ENCODE measurements around the gene ASAP3. TPM values are rescaled to one million over a fixed set of nuclear protein-coding genes. Genes with fewer than 3 reads are reported as not detected.

Gene ASAP3
- total RNA-seq, 2 experiments from 2014 or later = 0.50 to 1.3 TPM

GRCh38 chr1:23526329-23527041, 42.5 kb upstream of the ASAP3 start:
- DNase-seq (no peak), ATAC-seq (ENCODE audit: low read depth) (no peak)
- POLR2A ChIA-PET = interaction anchor here (1.0 to 2.1 kb wide), 4 partner anchors 13 to 102 kb away, joined by 3 to 6 read pairs (median 3); partner anchors contain the start of gene TCEA3
- Mint-ChIP-seq H3K4me1 (peaks cover 59% of the 10 kb centered on the region), H3K4me3 (peak overlapping the region; percentile 98), H3K27me3 (no peaks in the 10 kb centered on the region), H3K36me3 (peaks cover 35% of the 10 kb centered on the region), H3K9me3 (no peaks in the 10 kb centered on the region), H3K27ac (peak overlapping the region; percentile 97)

GRCh38 chr1:23525558-23526250, 41.7 kb upstream of the ASAP3 start:
- Mint-ChIP-seq H3K9me3 (no peaks in the 10 kb centered on the region), H3K4me1 (peaks cover 59% of the 10 kb centered on the region), H3K36me3 (peaks cover 35% of the 10 kb centered on the region)

GRCh38 chr1:23524716-23525401, 40.9 kb upstream of the ASAP3 start:
- H3K9me3 Mint-ChIP-seq = no peaks in the 10 kb centered on the region
- H3K36me3 Mint-ChIP-seq = peaks cover 35% of the 10 kb centered on the region
- H3K27me3 Mint-ChIP-seq = no peaks in the 10 kb centered on the region
- H3K4me3 Mint-ChIP-seq = peak overlapping the region; percentile 98
- ATAC-seq (ENCODE audit: low read depth) = peak; percentile 27
- peak overlapping the region; percentile 97 for H3K27ac Mint-ChIP-seq
- H3K4me1 Mint-ChIP-seq = peaks cover 59% of the 10 kb centered on the region
- peak; percentile 56 for DNase-seq
- POLR2A ChIA-PET = interaction anchor here (0.5 to 2.1 kb wide), 10 partner anchors 8 to 180 kb away, joined by 3 to 6 read pairs (median 4); partner anchors contain the start of genes ASAP3 and HNRNPR

More at GRCh38 chr1:23525558-23526250, 41.7 kb upstream of the ASAP3 start:
- POLR2A ChIA-PET = interaction anchor here (1.0 to 2.1 kb wide), 5 partner anchors 14 to 104 kb away, joined by 3 to 6 read pairs (median 3); partner anchors contain the start of gene TCEA3
- Mint-ChIP-seq H3K27me3 (no peaks in the 10 kb centered on the region), H3K27ac (peak overlapping the region; percentile 97), H3K4me3 (peak overlapping the region; percentile 98)
- DNase-seq (no peak), ATAC-seq (ENCODE audit: low read depth) (peak; percentile 21)

- Mint-ChIP-seq H3K36me3 (peaks cover 34% of the 10 kb centered on the region), H3K4me1 (peaks cover 53% of the 10 kb centered on the region), H3K4me3 (peak overlapping the region; percentile 25), H3K9me3 (no peaks in the 10 kb centered on the region), H3K27ac (peak overlapping the region; percentile 70), H3K27me3 (no peaks in the 10 kb centered on the region)
- DNase-seq = no peak
- ATAC-seq (ENCODE audit: low read depth) = no peak
- POLR2A ChIA-PET = interaction anchor here (1.0 to 2.1 kb wide), 6 partner anchors 9 to 180 kb away, joined by 3 to 6 read pairs (median 4); partner anchors contain the start of genes ASAP3 and HNRNPR
Measured at GRCh38 chr1:23524163-23524562, 40.2 kb upstream of the ASAP3 start.

GRCh38 chr1:23522244-23522982, 38.4 kb upstream of the ASAP3 start:
- Mint-ChIP-seq H3K4me1 (peaks cover 38% of the 10 kb centered on the region), H3K27me3 (no peaks in the 10 kb centered on the region), H3K9me3 (no peaks in the 10 kb centered on the region), H3K36me3 (peaks cover 42% of the 10 kb centered on the region), H3K4me3 (no peak overlapping the region), H3K27ac (peak overlapping the region; percentile 25)
- DNase-seq (no peak), ATAC-seq (ENCODE audit: low read depth) (no peak)
- POLR2A ChIA-PET = no interaction called here

- H3K4me1 Mint-ChIP-seq = peaks cover 30% of the 10 kb centered on the region
- no peak for ATAC-seq (ENCODE audit: low read depth)
- POLR2A ChIA-PET = no interaction called here
- DNase-seq = no peak
- H3K9me3 Mint-ChIP-seq = no peaks in the 10 kb centered on the region
- H3K4me3 Mint-ChIP-seq = no peak overlapping the region
- H3K27ac Mint-ChIP-seq = no peak overlapping the region
- peaks cover 45% of the 10 kb centered on the region for H3K36me3 Mint-ChIP-seq
- H3K27me3 Mint-ChIP-seq = no peaks in the 10 kb centered on the region
Measured at GRCh38 chr1:23521588-23521987, 37.6 kb upstream of the ASAP3 start.

GRCh38 chr1:23517581-23517980, 33.6 kb upstream of the ASAP3 start:
- no peaks in the 10 kb centered on the region for H3K27me3 Mint-ChIP-seq
- H3K36me3 Mint-ChIP-seq = peaks cover 40% of the 10 kb centered on the region

GRCh38 chr1:23515905-23516304, 31.9 kb upstream of the ASAP3 start:
- POLR2A ChIA-PET = interaction anchor here (1.8 to 3.2 kb wide), 2 partner anchors 13 to 15 kb away, joined by 6 to 9 read pairs; partner anchors contain the start of gene E2F2
- H3K27me3 Mint-ChIP-seq = no peaks in the 10 kb centered on the region
- peaks cover 32% of the 10 kb centered on the region for H3K36me3 Mint-ChIP-seq
- H3K4me1 Mint-ChIP-seq = no peaks in the 10 kb centered on the region
- no peak overlapping the region for H3K4me3 Mint-ChIP-seq
- no peak for ATAC-seq (ENCODE audit: low read depth)
- no peaks in the 10 kb centered on the region for H3K9me3 Mint-ChIP-seq
- DNase-seq = no peak
- H3K27ac Mint-ChIP-seq = no peak overlapping the region

More at GRCh38 chr1:23517581-23517980, 33.6 kb upstream of the ASAP3 start:
- DNase-seq (no peak), ATAC-seq (ENCODE audit: low read depth) (no peak)
- Mint-ChIP-seq H3K4me3 (no peak overlapping the region), H3K4me1 (peaks cover 4% of the 10 kb centered on the region), H3K9me3 (no peaks in the 10 kb centered on the region), H3K27ac (no peak overlapping the region)
- POLR2A ChIA-PET = interaction anchor here (0.6 to 2.4 kb wide), 2 partner anchors 10 to 16 kb away, joined by 7 to 9 read pairs; no protein-coding TSS in a partner anchor

GRCh38 chr1:23514111-23514679, 30.2 kb upstream of the ASAP3 start:
- no peak overlapping the region for H3K4me3 Mint-ChIP-seq
- no peaks in the 10 kb centered on the region for H3K4me1 Mint-ChIP-seq
- POLR2A ChIA-PET = interaction anchor here (3.2 kb wide), 1 partner anchor 15 kb away, joined by 9 read pairs; no protein-coding TSS in a partner anchor
- H3K9me3 Mint-ChIP-seq = no peaks in the 10 kb centered on the region
- no peak overlapping the region for H3K27ac Mint-ChIP-seq
- no peak for DNase-seq
- H3K36me3 Mint-ChIP-seq = peaks cover 44% of the 10 kb centered on the region
- no peaks in the 10 kb centered on the region for H3K27me3 Mint-ChIP-seq
- no peak for ATAC-seq (ENCODE audit: low read depth)

GRCh38 chr1:23509896-23510295, 25.9 kb upstream of the ASAP3 start:
- Mint-ChIP-seq H3K9me3 (no peaks in the 10 kb centered on the region), H3K27ac (no peak overlapping the region), H3K27me3 (no peaks in the 10 kb centered on the region), H3K36me3 (peaks cover 31% of the 10 kb centered on the region), H3K4me3 (no peak overlapping the region), H3K4me1 (no peaks in the 10 kb centered on the region)
- no peak for DNase-seq
- ATAC-seq (ENCODE audit: low read depth) = no peak
- POLR2A ChIA-PET = no interaction called here

GRCh38 chr1:23506376-23507107, 22.6 kb upstream of the ASAP3 start:
- ATAC-seq (ENCODE audit: low read depth) = no peak
- DNase-seq = no peak
- peaks cover 2% of the 10 kb centered on the region for H3K4me1 Mint-ChIP-seq
- POLR2A ChIA-PET = interaction anchor here (1.0 to 1.4 kb wide), 2 partner anchors 22 to 24 kb away, joined by 3 to 5 read pairs; partner anchors contain the start of gene E2F2
- H3K36me3 Mint-ChIP-seq = peaks cover 23% of the 10 kb centered on the region
- peaks cover 3% of the 10 kb centered on the region for H3K27me3 Mint-ChIP-seq
- H3K27ac Mint-ChIP-seq = no peak overlapping the region
- no peak overlapping the region for H3K4me3 Mint-ChIP-seq
- no peaks in the 10 kb centered on the region for H3K9me3 Mint-ChIP-seq

- Mint-ChIP-seq H3K4me3 (no peak overlapping the region), H3K27me3 (peaks cover 3% of the 10 kb centered on the region), H3K36me3 (peaks cover 21% of the 10 kb centered on the region), H3K9me3 (no peaks in the 10 kb centered on the region), H3K27ac (peak overlapping the region; percentile 34), H3K4me1 (peaks cover 2% of the 10 kb centered on the region)
- DNase-seq = no peak
- ATAC-seq (ENCODE audit: low read depth) = no peak
- POLR2A ChIA-PET = interaction anchor here (1.0 to 1.4 kb wide), 2 partner anchors 21 to 25 kb away, joined by 3 to 5 read pairs; partner anchors contain the start of gene E2F2
Measured at GRCh38 chr1:23505851-23506250, 21.9 kb upstream of the ASAP3 start.

Data from activated naive CD8-positive, alpha-beta T cell treated with anti-CD3 and anti-CD28 coated beads, Interleukin-2, amount 10 ng/mL, durations not matched to agents 7 days and 5 days (primary cell).